B cell (primary cell): ENCODE results near the gene GSS.

Experiments used
- CTCF ChIP-seq: fragments of 200-600 bp; IDR thresholded peaks from one replicate; pipeline ENCODE4 v1.8.0; 2022; ENCODE audit warnings: antibody characterized with exemption, mild to moderate bottlenecking
- EZH2 ChIP-seq: IDR thresholded peaks from 2 replicates; pipeline ENCODE4 v1.6.1; 2012; ENCODE audit warnings: borderline replicate concordance, low read depth, mild to moderate bottlenecking, moderate library complexity, low read length; ENCODE audit not compliant: insufficient read depth, poor library complexity, severe bottlenecking

- TF ChIP-seq CTCF (no peak), EZH2 (no peak)
Measured at GRCh38 chr20:34984756-34985261, 29.2 kb upstream of the GSS start.
